Tibial nerve (tissue), 4 donors: ENCODE measurements around the gene HBA2.
"Not testable (repeated sequence)": the region's sequence is repeated elsewhere in the genome, so short reads cannot be mapped to it uniquely, and the experiment has no call there.

ENCODE experiments used
- EP300 ChIP-seq, 2 donors: sonication (generic); formaldehyde crosslinking; IDR thresholded peaks; one replicate each; pipeline ENCODE4 v1.6.1; 2017; ENCODE audit warnings: antibody characterized with exemption in 2 of 2, mild to moderate bottlenecking in 1 of 2
- TF ChIP-seq, protein P1 (sequence below), 5 experiments: fragments of 200-600 bp in 3 of 5; fragments of 450-650 bp in 2 of 5; sonication (generic) in 3 of 5; IDR thresholded peaks; one replicate each; pipeline ENCODE4 v1.5.1; 2016 to 2019; ENCODE audit warnings: antibody characterized with exemption in 5 of 5, mild to moderate bottlenecking in 3 of 5, moderate library complexity in 2 of 5

DNA sequence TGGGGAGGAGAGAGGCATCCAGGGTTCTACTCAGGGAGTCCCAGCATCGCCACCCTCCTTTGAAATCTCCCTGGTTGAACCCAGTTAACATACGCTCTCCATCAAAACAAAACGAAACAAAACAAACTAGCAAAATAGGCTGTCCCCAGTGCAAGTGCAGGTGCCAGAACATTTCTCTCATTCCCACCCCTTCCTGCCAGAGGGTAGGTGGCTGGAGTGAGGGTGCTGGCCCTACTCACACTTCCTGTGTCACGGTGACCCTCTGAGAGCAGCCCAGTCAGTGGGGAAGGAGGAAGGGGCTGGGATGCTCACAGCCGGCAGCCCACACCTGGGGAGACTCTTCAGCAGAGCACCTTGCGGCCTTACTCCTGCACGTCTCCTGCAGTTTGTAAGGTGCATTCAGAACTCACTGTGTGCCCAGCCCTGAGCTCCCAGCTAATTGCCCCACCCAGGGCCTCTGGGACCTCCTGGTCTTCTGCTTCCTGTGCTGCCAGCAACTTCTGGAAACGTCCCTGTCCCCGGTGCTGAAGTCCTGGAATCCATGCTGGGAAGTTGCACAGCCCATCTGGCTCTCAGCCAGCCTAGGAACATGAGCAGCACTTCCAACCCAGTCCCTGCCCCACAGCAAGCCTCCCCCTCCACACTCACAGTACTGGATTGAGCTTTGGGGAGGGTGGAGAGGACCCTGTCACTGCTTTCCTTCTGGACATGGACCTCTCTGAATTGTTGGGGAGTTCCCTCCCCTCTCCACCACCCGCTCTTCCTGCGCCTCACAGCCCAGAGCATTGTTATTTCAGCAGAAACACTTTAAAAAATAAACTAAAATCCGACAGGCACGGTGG is 1.5 kb downstream of the HBA2 start:
- not testable (repeated sequence) for TF ChIP-seq EP300 (IDR thresholded peaks at IDR 0.05)
- TF ChIP-seq, protein P1, sequence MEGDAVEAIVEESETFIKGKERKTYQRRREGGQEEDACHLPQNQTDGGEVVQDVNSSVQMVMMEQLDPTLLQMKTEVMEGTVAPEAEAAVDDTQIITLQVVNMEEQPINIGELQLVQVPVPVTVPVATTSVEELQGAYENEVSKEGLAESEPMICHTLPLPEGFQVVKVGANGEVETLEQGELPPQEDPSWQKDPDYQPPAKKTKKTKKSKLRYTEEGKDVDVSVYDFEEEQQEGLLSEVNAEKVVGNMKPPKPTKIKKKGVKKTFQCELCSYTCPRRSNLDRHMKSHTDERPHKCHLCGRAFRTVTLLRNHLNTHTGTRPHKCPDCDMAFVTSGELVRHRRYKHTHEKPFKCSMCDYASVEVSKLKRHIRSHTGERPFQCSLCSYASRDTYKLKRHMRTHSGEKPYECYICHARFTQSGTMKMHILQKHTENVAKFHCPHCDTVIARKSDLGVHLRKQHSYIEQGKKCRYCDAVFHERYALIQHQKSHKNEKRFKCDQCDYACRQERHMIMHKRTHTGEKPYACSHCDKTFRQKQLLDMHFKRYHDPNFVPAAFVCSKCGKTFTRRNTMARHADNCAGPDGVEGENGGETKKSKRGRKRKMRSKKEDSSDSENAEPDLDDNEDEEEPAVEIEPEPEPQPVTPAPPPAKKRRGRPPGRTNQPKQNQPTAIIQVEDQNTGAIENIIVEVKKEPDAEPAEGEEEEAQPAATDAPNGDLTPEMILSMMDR (IDR thresholded peaks at IDR 0.05): not testable (repeated sequence)
